WTC11 (cell line): ENCODE measurements around the gene MRPS15.

Experiments
- NR3C1 ChIP-seq: sonication (generic); formaldehyde crosslinking; conservative IDR thresholded peaks from 2 replicates; pipeline ENCODE4 v1.8.1; 2023; ENCODE audit warnings: low read depth, mild to moderate bottlenecking, missing genetic modification reagents
- TCF7 ChIP-seq: sonication (generic); formaldehyde crosslinking; IDR thresholded peaks from 2 replicates; pipeline ENCODE4 v1.8.0; 2022; ENCODE audit warnings: mild to moderate bottlenecking, low read depth, missing genetic modification reagents, moderate library complexity
- ZNF138 ChIP-seq: sonication (generic); formaldehyde crosslinking; conservative IDR thresholded peaks from 2 replicates; pipeline ENCODE4 v1.8.1; 2022; ENCODE audit warnings: mild to moderate bottlenecking, moderate library complexity, missing genetic modification reagents
- TF ChIP-seq, protein P1 (sequence below): fragments of 200-600 bp; IDR thresholded peaks from 2 replicates; pipeline ENCODE4 v1.8.0; 2022; ENCODE audit warnings: antibody characterized with exemption
- TF ChIP-seq, protein P2 (sequence below): sonication (generic); formaldehyde crosslinking; IDR thresholded peaks from 2 replicates; pipeline ENCODE4 v1.8.0; 2022; ENCODE audit warnings: mild to moderate bottlenecking, missing genetic modification reagents
- TF ChIP-seq, protein P3 (sequence below): fragments of 250-450 bp; sonication (Bioruptor Pico); IDR thresholded peaks from 2 replicates; pipeline ENCODE4 v1.9.0; 2021; ENCODE audit warnings: moderate library complexity, mild to moderate bottlenecking, inconsistent platforms, borderline replicate concordance
- TF ChIP-seq, protein P4 (sequence below): sonication (generic); formaldehyde crosslinking; IDR thresholded peaks from 2 replicates; pipeline ENCODE4 v1.8.0; 2022; ENCODE audit warnings: mild to moderate bottlenecking, missing genetic modification reagents
- TF ChIP-seq, protein P5 (sequence below): sonication (generic); formaldehyde crosslinking; IDR thresholded peaks from 2 replicates; pipeline ENCODE4 v1.8.1; 2023; ENCODE audit warnings: mild to moderate bottlenecking, missing genetic modification reagents

- TF ChIP-seq, protein P1, sequence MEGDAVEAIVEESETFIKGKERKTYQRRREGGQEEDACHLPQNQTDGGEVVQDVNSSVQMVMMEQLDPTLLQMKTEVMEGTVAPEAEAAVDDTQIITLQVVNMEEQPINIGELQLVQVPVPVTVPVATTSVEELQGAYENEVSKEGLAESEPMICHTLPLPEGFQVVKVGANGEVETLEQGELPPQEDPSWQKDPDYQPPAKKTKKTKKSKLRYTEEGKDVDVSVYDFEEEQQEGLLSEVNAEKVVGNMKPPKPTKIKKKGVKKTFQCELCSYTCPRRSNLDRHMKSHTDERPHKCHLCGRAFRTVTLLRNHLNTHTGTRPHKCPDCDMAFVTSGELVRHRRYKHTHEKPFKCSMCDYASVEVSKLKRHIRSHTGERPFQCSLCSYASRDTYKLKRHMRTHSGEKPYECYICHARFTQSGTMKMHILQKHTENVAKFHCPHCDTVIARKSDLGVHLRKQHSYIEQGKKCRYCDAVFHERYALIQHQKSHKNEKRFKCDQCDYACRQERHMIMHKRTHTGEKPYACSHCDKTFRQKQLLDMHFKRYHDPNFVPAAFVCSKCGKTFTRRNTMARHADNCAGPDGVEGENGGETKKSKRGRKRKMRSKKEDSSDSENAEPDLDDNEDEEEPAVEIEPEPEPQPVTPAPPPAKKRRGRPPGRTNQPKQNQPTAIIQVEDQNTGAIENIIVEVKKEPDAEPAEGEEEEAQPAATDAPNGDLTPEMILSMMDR, result no peak
- no peak for TF ChIP-seq TCF7 (CRISPR knock-in tag)
- TF ChIP-seq, protein P2, sequence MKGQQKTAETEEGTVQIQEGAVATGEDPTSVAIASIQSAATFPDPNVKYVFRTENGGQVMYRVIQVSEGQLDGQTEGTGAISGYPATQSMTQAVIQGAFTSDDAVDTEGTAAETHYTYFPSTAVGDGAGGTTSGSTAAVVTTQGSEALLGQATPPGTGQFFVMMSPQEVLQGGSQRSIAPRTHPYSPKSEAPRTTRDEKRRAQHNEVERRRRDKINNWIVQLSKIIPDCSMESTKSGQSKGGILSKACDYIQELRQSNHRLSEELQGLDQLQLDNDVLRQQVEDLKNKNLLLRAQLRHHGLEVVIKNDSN, result no peak
- TF ChIP-seq, protein P3, sequence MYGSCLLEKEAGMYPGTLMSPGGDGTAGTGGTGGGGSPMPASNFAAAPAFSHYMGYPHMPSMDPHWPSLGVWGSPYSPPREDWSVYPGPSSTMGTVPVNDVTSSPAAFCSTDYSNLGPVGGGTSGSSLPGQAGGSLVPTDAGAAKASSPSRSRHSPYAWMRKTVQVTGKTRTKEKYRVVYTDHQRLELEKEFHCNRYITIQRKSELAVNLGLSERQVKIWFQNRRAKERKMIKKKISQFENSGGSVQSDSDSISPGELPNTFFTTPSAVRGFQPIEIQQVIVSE (CRISPR knock-in tag), result no peak
- TF ChIP-seq, protein P4, sequence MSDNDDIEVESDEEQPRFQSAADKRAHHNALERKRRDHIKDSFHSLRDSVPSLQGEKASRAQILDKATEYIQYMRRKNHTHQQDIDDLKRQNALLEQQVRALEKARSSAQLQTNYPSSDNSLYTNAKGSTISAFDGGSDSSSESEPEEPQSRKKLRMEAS (CRISPR knock-in tag), result no peak
- TF ChIP-seq NR3C1, result no peak
- TF ChIP-seq ZNF138 (CRISPR knock-in tag), result no peak
- TF ChIP-seq, protein P5, sequence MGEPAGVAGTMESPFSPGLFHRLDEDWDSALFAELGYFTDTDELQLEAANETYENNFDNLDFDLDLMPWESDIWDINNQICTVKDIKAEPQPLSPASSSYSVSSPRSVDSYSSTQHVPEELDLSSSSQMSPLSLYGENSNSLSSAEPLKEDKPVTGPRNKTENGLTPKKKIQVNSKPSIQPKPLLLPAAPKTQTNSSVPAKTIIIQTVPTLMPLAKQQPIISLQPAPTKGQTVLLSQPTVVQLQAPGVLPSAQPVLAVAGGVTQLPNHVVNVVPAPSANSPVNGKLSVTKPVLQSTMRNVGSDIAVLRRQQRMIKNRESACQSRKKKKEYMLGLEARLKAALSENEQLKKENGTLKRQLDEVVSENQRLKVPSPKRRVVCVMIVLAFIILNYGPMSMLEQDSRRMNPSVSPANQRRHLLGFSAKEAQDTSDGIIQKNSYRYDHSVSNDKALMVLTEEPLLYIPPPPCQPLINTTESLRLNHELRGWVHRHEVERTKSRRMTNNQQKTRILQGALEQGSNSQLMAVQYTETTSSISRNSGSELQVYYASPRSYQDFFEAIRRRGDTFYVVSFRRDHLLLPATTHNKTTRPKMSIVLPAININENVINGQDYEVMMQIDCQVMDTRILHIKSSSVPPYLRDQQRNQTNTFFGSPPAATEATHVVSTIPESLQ (CRISPR knock-in tag), result no peak
Observed at GRCh38 chr1:36492491-36492890, 28.3 kb upstream of the MRPS15 start.
